Spleen (tissue), 7 donors: ENCODE results near the gene SURF1.

Experiments
- CTCF ChIP-seq, 11 experiments: fragments of 200-600 bp in 7 of 11; fragments of 450-650 bp in 4 of 11; sonication (generic) in 4 of 11; IDR thresholded peaks in 8 of 11; conservative IDR thresholded peaks in 3 of 11; 1 replicate in 7 of 11; 2 replicates in 4 of 11; pipeline versions ENCODE4 v1.4.0 to v1.8.0; 2016 to 2021; ENCODE audit warnings: antibody characterized with exemption in 11 of 11, inconsistent platforms in 4 of 11, mild to moderate bottlenecking in 1 of 11
- POLR2A ChIP-seq, 3 donors: fragments of 450-650 bp; IDR thresholded peaks; one replicate each; pipeline ENCODE4 v1.5.1; 2017; ENCODE audit warnings: antibody characterized with exemption in 3 of 3, mild to moderate bottlenecking in 1 of 3
- donor health status: DM: no; HTN: no; CAD: no; lungs with moderate emphysema.
- donor health status: DM: no; HTN: no; CAD: no.
- donor health status: DM: no; HTN: no; CAD: no.

GRCh38 chr9:133367778-133368177 is 11.5 kb upstream of the SURF1 start:
- TF ChIP-seq CTCF (IDR thresholded peaks at IDR 0.05 in 8 of 11, conservative IDR thresholded peaks at IDR 0.05 in 3 of 11) (no peak), POLR2A (IDR thresholded peaks at IDR 0.05) (no peak)
